ENCODE data around the gene EYS. TPM values are rescaled to one million over a fixed set of nuclear protein-coding genes. Genes with fewer than 3 reads are reported as not detected.
"Not testable (repeated sequence)": the region's sequence is repeated elsewhere in the genome, so short reads cannot be mapped to it uniquely, and the experiment has no call there.

The EYS gene
- total and polyA plus RNA-seq, 2 experiments from 2014 or later, result 0.04 TPM; not detected in 1

DNA sequence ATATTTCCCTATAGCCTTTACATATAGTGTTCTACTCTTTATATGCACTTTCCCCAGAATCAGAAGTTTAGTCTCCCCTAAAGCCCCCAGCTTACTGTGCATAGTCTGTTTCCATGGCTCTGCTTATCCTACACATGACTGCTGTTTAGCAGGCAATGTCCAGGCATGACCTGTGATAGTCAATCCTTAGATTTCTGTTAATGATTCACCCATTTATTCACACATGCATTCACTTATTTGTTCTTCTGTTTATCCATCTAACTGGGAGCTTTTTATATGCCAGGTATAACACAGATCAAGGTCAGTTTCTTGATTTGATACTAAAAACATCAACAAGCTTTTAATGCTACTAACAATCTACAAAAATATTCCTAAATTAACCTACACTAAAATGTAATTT, 1770.6 kb downstream of the EYS start:
- Histone ChIP-seq H3K27me3 (replicated peaks; ENCODE audit: insufficient read depth) (peaks cover 11% of the 10 kb centered on the region; the same call in 1 of the 2 replicates), H3K9ac (no peak overlapping the region), H3K9me3 (ENCODE audit: low read depth) (no peaks in the 10 kb centered on the region), H4K20me1 (ENCODE audit: insufficient read depth) (no peaks in the 10 kb centered on the region), H3K79me2 (ENCODE audit: insufficient read depth) (no peaks in the 10 kb centered on the region), H2AFZ (no peak overlapping the region), H3K4me1 (ENCODE audit: insufficient read depth) (no peaks in the 10 kb centered on the region), H3K4me3 (no peak overlapping the region), H3K27ac (no peak overlapping the region), H3F3A (ENCODE audit: insufficient read depth) (no peaks in the 10 kb centered on the region), H3K9me2 (ENCODE audit: insufficient read depth) (no peaks in the 10 kb centered on the region), H3K4me2 (ENCODE audit: unreplicated experiment) (no peak overlapping the region), H3K36me3 (ENCODE audit: low read depth) (no peaks in the 10 kb centered on the region)
- in situ Hi-C loops (cut with MboI), result no loop called here
- DNase-seq, result no peak
- TF ChIP-seq EZH2phosphoT487 (IDR thresholded peaks at IDR 0.05; ENCODE audit: insufficient read depth, low read depth) (no peak), EZH2 (IDR thresholded peaks at IDR 0.05; ENCODE audit: insufficient read depth, poor library complexity, severe bottlenecking) (no peak)

GRCh38 chr6:63935732-63936131, 1771.3 kb downstream of the EYS start:
- in situ Hi-C loops (cut with MboI), result no loop called here
- Histone ChIP-seq H3K9me2 (ENCODE audit: insufficient read depth) (no peaks in the 10 kb centered on the region), H3K4me1 (ENCODE audit: insufficient read depth) (no peaks in the 10 kb centered on the region), H3K27me3 (replicated peaks; ENCODE audit: insufficient read depth) (peaks cover 13% of the 10 kb centered on the region; the same call in 1 of the 2 replicates), H3F3A (ENCODE audit: insufficient read depth) (no peaks in the 10 kb centered on the region), H3K27ac (no peak overlapping the region), H3K79me2 (ENCODE audit: insufficient read depth) (no peaks in the 10 kb centered on the region), H3K4me2 (ENCODE audit: unreplicated experiment) (no peak overlapping the region), H3K36me3 (ENCODE audit: low read depth) (no peaks in the 10 kb centered on the region), H3K9me3 (ENCODE audit: low read depth) (no peaks in the 10 kb centered on the region), H4K20me1 (ENCODE audit: insufficient read depth) (no peaks in the 10 kb centered on the region), H3K9ac (no peak overlapping the region), H2AFZ (no peak overlapping the region), H3K4me3 (no peak overlapping the region)
- no peak for DNase-seq
- no peak for TF ChIP-seq EZH2 (IDR thresholded peaks at IDR 0.05; ENCODE audit: insufficient read depth, poor library complexity, severe bottlenecking)
- no peak for TF ChIP-seq EZH2phosphoT487 (IDR thresholded peaks at IDR 0.05; ENCODE audit: insufficient read depth, low read depth)

- H3K27me3 ChIP-seq (replicated peaks; ENCODE audit: insufficient read depth), result peaks cover 20% of the 10 kb centered on the region
- H3K9me3 ChIP-seq (ENCODE audit: low read depth); H3K4me1 ChIP-seq (ENCODE audit: insufficient read depth); H3K27ac ChIP-seq; H2AFZ ChIP-seq; in situ Hi-C loops (cut with MboI); H3K4me3 ChIP-seq; DNase-seq; H3K36me3 ChIP-seq (ENCODE audit: low read depth); H4K20me1 ChIP-seq (ENCODE audit: insufficient read depth); H3K9me2 ChIP-seq (ENCODE audit: insufficient read depth); H3K79me2 ChIP-seq (ENCODE audit: insufficient read depth); H3K9ac ChIP-seq; H3F3A ChIP-seq (ENCODE audit: insufficient read depth); H3K4me2 ChIP-seq (ENCODE audit: unreplicated experiment): not testable (repeated sequence)
- WGBS, 2 experiments (ENCODE audit: low coverage in 1 of 2, low lambda C conversion rate in 2 of 2, missing lambda C conversion rate in 2 of 2), result 59 to 62% methylated on average over 4 of the region's 4 CpGs
These were observed 1773.1 kb downstream of the EYS start for GRCh38 chr6:63933948-63934347.

DNA sequence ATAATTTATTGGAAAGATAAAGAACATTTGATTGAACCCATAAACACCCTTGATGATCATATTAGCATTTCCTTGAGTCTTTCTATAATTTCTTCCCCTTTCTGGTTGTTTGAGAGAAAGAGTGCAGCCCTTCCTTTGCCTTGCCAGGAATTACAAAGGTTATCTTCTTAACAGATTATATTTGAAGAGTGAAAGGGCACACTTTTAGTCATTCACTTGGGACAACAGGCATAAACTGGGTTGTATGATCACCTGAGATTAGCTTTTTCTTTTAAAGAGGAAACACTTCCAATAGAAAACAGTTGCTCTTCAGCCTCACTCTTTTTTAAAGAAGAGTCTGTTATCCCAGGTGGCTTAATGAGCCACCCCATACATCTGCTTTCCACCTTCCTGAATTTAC, 1776.2 kb downstream of the EYS start:
- Histone ChIP-seq H3K4me3 (no peak overlapping the region), H3K9ac (no peak overlapping the region), H3K27ac (no peak overlapping the region), H3K4me1 (ENCODE audit: insufficient read depth) (no peaks in the 10 kb centered on the region), H3K36me3 (ENCODE audit: low read depth) (no peaks in the 10 kb centered on the region), H3F3A (ENCODE audit: insufficient read depth) (no peaks in the 10 kb centered on the region), H3K9me3 (ENCODE audit: low read depth) (no peaks in the 10 kb centered on the region), H4K20me1 (ENCODE audit: insufficient read depth) (no peaks in the 10 kb centered on the region), H3K9me2 (ENCODE audit: insufficient read depth) (no peaks in the 10 kb centered on the region), H3K79me2 (ENCODE audit: insufficient read depth) (no peaks in the 10 kb centered on the region), H2AFZ (no peak overlapping the region), H3K4me2 (ENCODE audit: unreplicated experiment) (no peak overlapping the region), H3K27me3 (replicated peaks; ENCODE audit: insufficient read depth) (peaks cover 36% of the 10 kb centered on the region)
- TF ChIP-seq EZH2 (IDR thresholded peaks at IDR 0.05; ENCODE audit: insufficient read depth, poor library complexity, severe bottlenecking) (no peak), EZH2phosphoT487 (IDR thresholded peaks at IDR 0.05; ENCODE audit: insufficient read depth, low read depth) (no peak)
- DNase-seq, result no peak
- in situ Hi-C loops (cut with MboI), result no loop called here

DNA sequence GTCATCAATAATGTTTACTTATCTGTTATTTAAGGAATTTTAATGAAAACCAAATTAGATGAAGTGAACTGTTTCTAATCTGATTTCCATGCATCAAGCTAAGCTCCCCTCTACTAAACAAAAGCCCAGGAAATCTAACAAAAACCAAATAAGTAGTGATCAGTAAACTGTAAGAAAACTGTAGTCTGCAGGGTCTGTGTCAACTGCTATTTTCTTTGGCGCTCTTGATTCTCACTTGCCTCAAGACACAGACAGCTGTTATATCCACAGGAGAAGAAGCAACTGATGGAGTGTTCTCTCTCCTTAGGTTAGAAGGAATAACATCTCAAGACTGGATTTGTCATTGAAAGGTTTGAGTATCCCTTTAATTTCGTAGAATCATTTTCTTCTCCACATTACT, 1777.9 kb downstream of the EYS start:
- WGBS, 2 experiments (ENCODE audit: low coverage in 1 of 2, low lambda C conversion rate in 2 of 2, missing lambda C conversion rate in 2 of 2), result 53 to 60% methylated on average over 2 of the region's 2 CpGs
- Histone ChIP-seq H3K4me1 (ENCODE audit: insufficient read depth) (no peaks in the 10 kb centered on the region), H3K4me2 (ENCODE audit: unreplicated experiment) (no peak overlapping the region), H3K79me2 (ENCODE audit: insufficient read depth) (no peaks in the 10 kb centered on the region), H3K27ac (no peak overlapping the region), H3K9me3 (ENCODE audit: low read depth) (no peaks in the 10 kb centered on the region), H3F3A (ENCODE audit: insufficient read depth) (no peaks in the 10 kb centered on the region), H3K9ac (no peak overlapping the region), H3K9me2 (ENCODE audit: insufficient read depth) (no peaks in the 10 kb centered on the region), H2AFZ (no peak overlapping the region), H4K20me1 (ENCODE audit: insufficient read depth) (no peaks in the 10 kb centered on the region), H3K27me3 (replicated peaks; ENCODE audit: insufficient read depth) (peaks cover 46% of the 10 kb centered on the region), H3K4me3 (no peak overlapping the region), H3K36me3 (ENCODE audit: low read depth) (no peaks in the 10 kb centered on the region)
- in situ Hi-C loops (cut with MboI), result loop anchor here (10.0 kb wide), 1 partner anchor 406 kb away; no protein-coding TSS in a partner anchor
- no peak for TF ChIP-seq EZH2 (IDR thresholded peaks at IDR 0.05; ENCODE audit: insufficient read depth, poor library complexity, severe bottlenecking)
- no peak for TF ChIP-seq EZH2phosphoT487 (IDR thresholded peaks at IDR 0.05; ENCODE audit: insufficient read depth, low read depth)
- DNase-seq, result no peak

Data from GM23248 (cell line).